HepG2 (cell line): Measurements from ENCODE around the gene FIBP. TPM values are rescaled to one million over a fixed set of nuclear protein-coding genes. Genes with fewer than 3 reads are reported as not detected.

Experiments
- ATF5 ChIP-seq: sonication (generic); formaldehyde crosslinking; IDR thresholded peaks from 2 replicates; pipeline ENCODE4 v1.4.0; 2020; ENCODE audit warnings: mild to moderate bottlenecking, low read depth, missing genetic modification reagents
- CHD4 ChIP-seq: fragments of 200-600 bp; sonication (generic); IDR thresholded peaks from 2 replicates; pipeline ENCODE4 v1.7.0; 2017; ENCODE audit warnings: mild to moderate bottlenecking, low read length, borderline replicate concordance
- DRAP1 ChIP-seq: IDR thresholded peaks from 2 replicates; pipeline ENCODE4 v1.6.1; 2016; ENCODE audit warnings: missing genetic modification reagents, missing compliant biosample characterization
- FOXO1 ChIP-seq: sonication (generic); formaldehyde crosslinking; IDR thresholded peaks from 2 replicates; pipeline ENCODE4 v1.4.0; 2020; ENCODE audit warnings: missing genetic modification reagents
- GLI4 ChIP-seq: sonication (generic); formaldehyde crosslinking; IDR thresholded peaks from 2 replicates; pipeline ENCODE4 v1.5.1; 2020; ENCODE audit warnings: missing genetic modification reagents, mild to moderate bottlenecking, moderate library complexity, borderline replicate concordance
- HINFP ChIP-seq: sonication (generic); formaldehyde crosslinking; IDR thresholded peaks from 2 replicates; pipeline ENCODE4 v1.4.0; 2020; ENCODE audit warnings: low read depth, mild to moderate bottlenecking, missing genetic modification reagents
- KDM6A ChIP-seq: IDR thresholded peaks from 2 replicates; pipeline ENCODE4 v1.6.1; 2016; ENCODE audit warnings: low read depth
- KLF11 ChIP-seq: IDR thresholded peaks from 2 replicates; pipeline ENCODE4 v1.6.1; 2016; ENCODE audit warnings: missing compliant biosample characterization
- MAF1 ChIP-seq: sonication (generic); formaldehyde crosslinking; IDR thresholded peaks from 2 replicates; pipeline ENCODE4 v1.5.0; 2020; ENCODE audit warnings: missing genetic modification reagents, borderline replicate concordance
- PHB2 ChIP-seq: fragments of 450-650 bp; IDR thresholded peaks from 2 replicates; pipeline ENCODE4 v1.6.1; 2018; ENCODE audit not compliant: partially characterized antibody
- REST ChIP-seq, 2 experiments: IDR thresholded peaks; 2 replicates each; pipeline ENCODE4 v1.6.1; 2011 to 2012; ENCODE audit warnings: low read length in 2 of 2, borderline replicate concordance in 1 of 2, low read depth in 1 of 2, mild to moderate bottlenecking in 1 of 2, moderate library complexity in 1 of 2
- SIN3B ChIP-seq: fragments of 150-350 bp; IDR thresholded peaks from 2 replicates; pipeline ENCODE4 v1.6.1; 2014; ENCODE audit warnings: low read length
- SRSF9 ChIP-seq: fragments of 200-400 bp; formaldehyde crosslinking; IDR thresholded peaks from 2 replicates; pipeline ENCODE4 v1.6.1; 2018; ENCODE audit warnings: borderline replicate concordance, mild to moderate bottlenecking, low read depth, low read length; ENCODE audit not compliant: insufficient read depth, poor library complexity, severe bottlenecking
- TBP ChIP-seq: sonication (generic); formaldehyde crosslinking; IDR thresholded peaks from 2 replicates; pipeline ENCODE4 v1.5.0; 2020; ENCODE audit warnings: missing genetic modification reagents
- ZBTB21 ChIP-seq: sonication (generic); formaldehyde crosslinking; IDR thresholded peaks from 2 replicates; pipeline ENCODE4 v1.4.0; 2020; ENCODE audit warnings: missing genetic modification reagents
- ZNF101 ChIP-seq: sonication (generic); formaldehyde crosslinking; IDR thresholded peaks from 2 replicates; pipeline ENCODE4 v1.4.0; 2020; ENCODE audit warnings: mild to moderate bottlenecking, low read depth, missing genetic modification reagents, borderline replicate concordance
- ZNF556 ChIP-seq: sonication (generic); formaldehyde crosslinking; IDR thresholded peaks from 2 replicates; pipeline ENCODE4 v1.4.0; 2020; ENCODE audit warnings: mild to moderate bottlenecking, missing genetic modification reagents, borderline replicate concordance
- polyA plus RNA-seq, 8 experiments: library from polyadenylated mRNA; depleted of rRNA in 3 of 8; stranded (reverse) in 7 of 8; unstranded in 1 of 8; fragments of >200 nt; fragmentation: Illumina TruSeq in 4 of 8; extraction: Trizol in 4 of 8; gene quantifications; 2 replicates each; pipeline versions ENCODE4 v1.2.1 to v1.2.3, GENCODE V29; 2011 to 2016; ENCODE audit warnings: low read depth in 4 of 8, missing spikeins in 1 of 8, mixed read lengths in 1 of 8; ENCODE audit not compliant: insufficient read depth in 1 of 8
- total RNA-seq, 5 experiments: library from RNA; depleted of rRNA; stranded (reverse); fragments of >200 nt; fragmentation: Illumina TruSeq; extraction: Trizol; gene quantifications; 2 replicates each; pipeline ENCODE4 v1.2.3, GENCODE V29; 2016; ENCODE audit warnings: low read depth in 1 of 5
- TF ChIP-seq, protein P1 (sequence below): sonication (generic); formaldehyde crosslinking; IDR thresholded peaks from 2 replicates; pipeline ENCODE4 v1.5.0; 2020; ENCODE audit warnings: missing genetic modification reagents
- TF ChIP-seq, protein P2 (sequence below): sonication (generic); formaldehyde crosslinking; IDR thresholded peaks from 2 replicates; pipeline ENCODE4 v1.4.0; 2020; ENCODE audit warnings: low read depth, mild to moderate bottlenecking, missing genetic modification reagents

Gene FIBP
- total and polyA plus RNA-seq, 2 of the 13 experiments (the other 11 are each of a cell fraction or from before 2014, with no cell fraction given), result 42.9 to 62.1 TPM

GRCh38 chr11:65857853-65858680, 30.2 kb downstream of the FIBP start, which contains the start of gene CFL1 (continued):
- TF ChIP-seq ATF5 (CRISPR knock-in tag) (no peak), ZNF556 (CRISPR knock-in tag) (peak; percentile 94; the same call in 1 of the 2 replicates), FOXO1 (CRISPR knock-in tag) (0 out of 2 replicates have a peak, but pooled peaks have one; percentile 65), KDM6A (no peak), DRAP1 (CRISPR knock-in tag) (peak; percentile 97), PHB2 (no peak), ZNF101 (CRISPR knock-in tag) (no peak), HINFP (CRISPR knock-in tag) (no peak; the same call in 1 of the 2 replicates), MAF1 (no peak), REST (IDR thresholded peaks at IDR 0.05; ENCODE audit: borderline replicate concordance in 1 of 2, low read depth in 1 of 2, low read length in 2 of 2) (peak in 1 of 2 experiments; percentile 50; a peak in 1 of 4 replicates), GLI4 (CRISPR knock-in tag) (no peak), ZBTB21 (no peak), CHD4 (no peak), SIN3B (no peak), SRSF9 (no peak), KLF11 (CRISPR knock-in tag) (peak; percentile 93; the same call in 1 of the 2 replicates), TBP (no peak)
- TF ChIP-seq, protein P1, sequence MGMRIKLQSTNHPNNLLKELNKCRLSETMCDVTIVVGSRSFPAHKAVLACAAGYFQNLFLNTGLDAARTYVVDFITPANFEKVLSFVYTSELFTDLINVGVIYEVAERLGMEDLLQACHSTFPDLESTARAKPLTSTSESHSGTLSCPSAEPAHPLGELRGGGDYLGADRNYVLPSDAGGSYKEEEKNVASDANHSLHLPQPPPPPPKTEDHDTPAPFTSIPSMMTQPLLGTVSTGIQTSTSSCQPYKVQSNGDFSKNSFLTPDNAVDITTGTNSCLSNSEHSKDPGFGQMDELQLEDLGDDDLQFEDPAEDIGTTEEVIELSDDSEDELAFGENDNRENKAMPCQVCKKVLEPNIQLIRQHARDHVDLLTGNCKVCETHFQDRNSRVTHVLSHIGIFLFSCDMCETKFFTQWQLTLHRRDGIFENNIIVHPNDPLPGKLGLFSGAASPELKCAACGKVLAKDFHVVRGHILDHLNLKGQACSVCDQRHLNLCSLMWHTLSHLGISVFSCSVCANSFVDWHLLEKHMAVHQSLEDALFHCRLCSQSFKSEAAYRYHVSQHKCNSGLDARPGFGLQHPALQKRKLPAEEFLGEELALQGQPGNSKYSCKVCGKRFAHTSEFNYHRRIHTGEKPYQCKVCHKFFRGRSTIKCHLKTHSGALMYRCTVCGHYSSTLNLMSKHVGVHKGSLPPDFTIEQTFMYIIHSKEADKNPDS (CRISPR knock-in tag), result peak; percentile 71; the same call in 1 of the 2 replicates
- TF ChIP-seq, protein P2, sequence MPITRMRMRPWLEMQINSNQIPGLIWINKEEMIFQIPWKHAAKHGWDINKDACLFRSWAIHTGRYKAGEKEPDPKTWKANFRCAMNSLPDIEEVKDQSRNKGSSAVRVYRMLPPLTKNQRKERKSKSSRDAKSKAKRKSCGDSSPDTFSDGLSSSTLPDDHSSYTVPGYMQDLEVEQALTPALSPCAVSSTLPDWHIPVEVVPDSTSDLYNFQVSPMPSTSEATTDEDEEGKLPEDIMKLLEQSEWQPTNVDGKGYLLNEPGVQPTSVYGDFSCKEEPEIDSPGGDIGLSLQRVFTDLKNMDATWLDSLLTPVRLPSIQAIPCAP (CRISPR knock-in tag), result no peak
